HG03457 (cell line): ENCODE data around the gene ADRA2B.
"Not testable (repeated sequence)": the region's sequence is repeated elsewhere in the genome, so short reads cannot be mapped to it uniquely, and the experiment has no call there.

Experiments used
- ATAC-seq: cut with Tn5 transposase; IDR thresholded peaks from one replicate; pipeline ENCODE4 v1.9.1; 2021; ENCODE audit warnings: moderate number of reproducible peaks; ENCODE audit not compliant: unreplicated experiment

The ADRA2B gene

DNA sequence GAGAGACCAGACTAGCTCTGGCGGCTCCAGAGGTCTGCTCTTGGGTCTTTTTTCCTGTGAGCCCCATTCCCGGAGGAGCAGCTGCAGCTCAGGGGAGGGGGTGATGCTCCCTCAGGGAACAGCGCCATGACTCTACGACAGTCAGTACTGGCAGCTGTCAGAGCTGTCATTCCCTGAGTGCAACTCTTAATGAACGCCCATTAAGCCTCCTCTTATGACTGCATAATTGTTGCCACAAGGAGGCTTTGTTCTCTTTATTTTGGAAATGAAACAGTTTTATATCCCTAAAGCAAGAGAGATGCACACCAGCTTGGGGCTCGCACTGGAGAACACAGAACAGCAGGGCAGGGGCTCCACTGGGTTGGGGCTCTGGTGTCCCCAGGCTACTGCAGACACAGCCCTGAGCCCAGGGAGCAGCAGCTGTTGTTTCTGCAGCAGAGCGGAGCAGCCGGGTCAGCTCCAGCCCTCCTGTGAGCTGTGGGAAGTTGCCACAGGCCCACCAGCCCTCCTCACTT is 44.3 kb downstream of the ADRA2B start:
- ATAC-seq, result not testable (repeated sequence)

DNA sequence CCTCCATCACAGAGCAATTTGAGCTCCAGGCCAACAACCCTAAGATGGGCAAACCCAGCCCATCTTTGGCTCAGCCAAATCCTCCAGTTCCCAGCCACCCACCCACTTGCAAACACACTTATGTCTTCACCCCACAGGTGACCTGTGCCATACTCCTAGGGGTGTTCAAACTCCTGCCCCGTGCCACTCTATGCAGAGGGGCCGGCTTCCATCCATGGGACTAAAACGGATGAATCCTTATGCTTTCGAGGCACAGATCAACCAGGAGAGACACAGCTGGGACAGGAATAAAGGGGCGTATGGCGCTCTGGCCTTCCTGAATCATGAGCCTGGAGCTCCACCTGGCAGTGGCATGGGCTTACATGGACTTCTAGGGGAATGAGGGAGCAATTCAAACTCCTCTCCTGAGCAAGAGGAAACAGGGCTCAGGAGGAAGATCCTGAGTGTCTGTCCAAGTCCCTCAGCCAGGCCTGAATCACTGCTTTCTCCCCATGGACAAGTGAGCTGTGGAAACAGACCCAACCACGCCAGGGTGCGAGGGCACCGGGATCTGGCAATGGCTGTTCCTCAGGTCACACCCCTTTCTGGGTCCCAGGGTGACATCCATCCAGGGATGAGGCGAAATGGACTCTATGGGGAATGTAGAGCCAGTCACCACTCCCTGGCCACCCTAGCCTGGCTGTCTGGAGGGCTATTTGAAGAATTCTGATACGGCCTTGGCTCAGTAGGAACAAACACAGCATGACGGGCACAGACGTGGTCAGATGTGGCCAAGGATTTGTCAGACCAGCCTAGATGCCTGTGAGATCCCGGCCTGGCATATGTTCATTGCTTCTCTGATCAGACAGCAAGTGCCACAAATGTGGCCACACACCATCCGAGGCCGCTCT is 45.0 kb downstream of the ADRA2B start:
- not testable (repeated sequence) for ATAC-seq

DNA sequence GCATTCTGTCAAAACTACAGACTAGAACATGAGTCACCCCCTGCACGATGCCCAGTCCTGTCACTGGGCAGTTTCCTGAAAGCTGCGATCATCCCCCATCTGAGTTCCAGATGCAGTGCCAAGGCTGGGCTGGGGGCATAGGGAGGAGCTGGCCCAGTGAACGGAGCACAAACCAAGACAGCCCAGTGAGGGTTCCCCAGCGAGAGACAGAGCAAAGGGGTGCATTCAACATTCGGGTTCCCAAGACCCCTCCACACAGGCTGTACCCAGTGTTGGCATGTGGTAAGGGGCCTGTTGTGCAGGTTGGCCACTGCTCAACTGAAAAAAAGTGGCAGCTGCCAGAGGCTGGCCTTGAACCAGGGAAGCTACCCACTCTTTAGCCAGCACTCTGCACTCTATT is 46.0 kb downstream of the ADRA2B start:
- ATAC-seq, result not testable (repeated sequence)

DNA sequence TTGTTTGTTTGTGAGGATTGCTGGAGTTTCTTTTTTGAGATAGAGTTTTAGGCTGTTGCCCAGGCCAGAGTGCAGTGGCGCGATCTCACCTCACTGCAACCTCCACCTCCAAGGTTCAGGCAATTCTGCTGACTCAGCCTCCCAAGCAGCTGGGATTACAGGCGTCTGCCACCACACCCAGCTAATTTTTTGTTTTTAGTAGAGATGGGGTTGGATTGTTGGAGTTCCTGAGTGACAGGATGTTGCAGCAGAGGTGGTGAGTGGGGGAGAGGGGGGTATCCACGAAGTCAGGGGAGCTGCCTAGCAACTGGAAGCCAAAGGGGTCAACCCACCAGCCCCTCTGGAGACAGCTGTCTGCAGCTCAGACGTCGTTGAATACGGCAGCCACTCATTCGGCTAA is 46.5 kb downstream of the ADRA2B start:
- not testable (repeated sequence) for ATAC-seq

DNA sequence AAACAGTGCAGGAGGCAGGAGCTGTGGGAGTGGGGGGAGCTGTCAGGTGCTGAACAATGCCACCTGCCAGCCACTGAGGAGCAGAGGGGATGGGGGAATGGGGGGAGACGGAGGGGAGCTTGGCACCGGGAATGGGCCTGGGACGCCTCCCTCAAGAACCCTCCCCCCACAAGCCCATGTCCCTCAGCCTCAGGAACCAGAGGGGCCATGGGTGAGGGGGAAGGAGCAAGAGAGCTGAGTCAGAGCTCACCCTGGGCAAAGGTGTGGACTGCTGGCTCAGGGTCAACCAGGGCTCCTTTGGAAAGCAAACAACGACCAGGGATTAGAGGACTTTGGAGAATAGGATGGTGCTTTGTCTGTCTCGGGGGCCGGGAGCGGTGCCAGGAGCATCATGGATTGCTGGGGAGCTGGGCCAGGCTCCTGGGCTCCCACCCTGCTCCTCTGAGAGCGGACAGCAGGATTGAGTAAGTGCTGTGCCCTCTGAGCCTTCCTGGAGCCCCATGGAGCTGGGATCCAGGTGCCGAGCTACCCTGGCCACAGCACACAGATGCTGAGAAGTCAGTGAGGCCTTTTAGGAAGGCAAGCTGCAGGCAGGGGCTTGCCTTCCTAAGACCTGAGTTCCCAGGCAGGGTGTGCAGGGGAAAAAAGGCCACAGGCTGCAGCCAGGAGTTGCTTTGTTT is 48.3 kb downstream of the ADRA2B start:
- ATAC-seq, result not testable (repeated sequence)

DNA sequence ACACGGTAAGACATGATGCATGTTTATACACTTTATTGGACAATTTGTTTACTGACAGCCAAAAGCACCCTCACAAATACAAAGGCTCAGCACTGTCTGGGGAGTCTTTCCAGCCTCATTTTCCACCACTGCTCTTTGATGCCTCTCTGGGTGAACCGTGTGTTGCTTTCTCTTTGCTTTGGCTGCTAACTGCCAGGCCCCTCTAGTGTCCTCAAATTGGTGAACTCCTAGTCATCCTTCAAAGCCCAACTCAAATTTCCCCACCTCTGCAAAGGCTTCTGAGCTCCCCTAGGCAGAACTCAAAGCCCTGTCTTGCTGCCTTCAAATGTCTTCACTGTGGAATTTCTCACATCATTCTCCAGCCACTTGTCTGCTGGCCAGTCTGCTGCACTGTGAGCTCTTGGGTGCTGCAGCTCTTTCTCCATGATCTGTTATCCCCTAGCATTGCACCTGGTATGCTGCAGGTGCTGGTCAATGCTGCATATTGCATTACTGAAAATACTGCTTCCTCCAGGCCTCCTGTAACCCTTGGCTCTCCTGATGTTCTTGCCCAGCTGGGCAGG is 49.2 kb downstream of the ADRA2B start:
- not testable (repeated sequence) for ATAC-seq

DNA sequence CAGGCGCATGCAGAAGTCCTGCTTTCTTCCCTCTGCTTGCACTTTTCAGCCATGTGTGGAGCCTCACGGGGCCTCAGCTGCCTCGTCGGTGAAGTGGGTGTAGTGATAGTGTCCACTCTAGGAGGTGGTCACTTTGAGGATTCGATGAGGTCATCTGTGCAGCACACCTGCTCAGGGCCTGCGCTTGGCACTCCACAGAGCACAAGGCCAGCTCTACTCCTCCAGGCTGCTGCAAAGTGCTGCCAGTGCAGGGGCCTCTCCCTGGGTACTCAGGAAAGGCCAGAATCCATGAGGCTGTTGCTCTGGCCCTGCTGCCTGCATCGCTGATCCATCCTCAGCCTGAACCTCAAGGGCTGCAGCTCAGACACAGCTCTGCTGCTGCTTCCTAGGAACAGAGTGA is 49.9 kb downstream of the ADRA2B start:
- ATAC-seq, result not testable (repeated sequence)

DNA sequence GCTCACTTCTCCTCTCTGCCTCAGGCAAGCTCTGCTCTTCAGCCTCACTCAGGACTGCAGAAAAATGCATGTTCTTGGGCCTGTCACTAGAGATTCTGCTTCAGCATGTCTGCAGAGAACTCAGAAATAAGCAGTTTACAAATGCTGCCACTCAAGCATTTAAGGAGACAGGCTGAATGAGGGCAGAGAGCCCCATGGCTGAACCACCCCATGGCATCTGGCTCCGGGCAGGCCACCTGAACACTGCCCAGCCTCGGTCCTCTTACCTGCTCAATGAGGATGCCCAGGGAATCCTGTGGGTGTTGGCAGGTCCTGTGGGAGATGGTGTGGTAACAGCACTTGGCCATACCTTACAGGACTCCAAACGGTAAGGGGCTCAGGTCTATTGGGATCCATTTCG is 50.4 kb downstream of the ADRA2B start:
- ATAC-seq, result not testable (repeated sequence)

DNA sequence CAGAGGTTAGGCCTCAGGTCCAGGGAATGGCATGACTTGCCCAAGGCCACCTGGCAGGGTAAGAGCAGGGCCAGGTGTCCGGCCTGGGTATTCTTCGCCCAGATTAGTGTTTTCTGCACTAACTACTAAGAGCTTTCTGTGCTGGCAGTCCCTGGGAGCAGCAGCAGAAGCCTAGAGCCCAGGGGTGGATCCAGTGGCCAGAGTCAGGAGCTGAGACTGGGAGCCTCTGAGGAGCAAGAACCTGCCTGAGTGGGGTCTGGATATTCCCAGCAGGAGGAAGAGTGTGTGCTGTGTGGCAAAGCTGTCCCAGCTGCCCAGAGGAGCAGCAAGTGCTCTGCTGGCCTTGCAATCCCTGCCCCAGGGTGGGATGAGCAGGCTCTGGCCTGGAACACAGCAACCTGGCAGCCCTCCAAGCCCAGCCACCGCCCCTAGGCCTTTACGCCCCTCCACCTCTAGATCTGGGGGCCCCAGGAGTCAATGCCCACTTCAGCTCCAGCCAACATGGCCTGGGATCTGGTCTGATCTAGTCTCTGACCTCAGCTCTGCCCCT is 50.9 kb downstream of the ADRA2B start:
- ATAC-seq, result no peak

DNA sequence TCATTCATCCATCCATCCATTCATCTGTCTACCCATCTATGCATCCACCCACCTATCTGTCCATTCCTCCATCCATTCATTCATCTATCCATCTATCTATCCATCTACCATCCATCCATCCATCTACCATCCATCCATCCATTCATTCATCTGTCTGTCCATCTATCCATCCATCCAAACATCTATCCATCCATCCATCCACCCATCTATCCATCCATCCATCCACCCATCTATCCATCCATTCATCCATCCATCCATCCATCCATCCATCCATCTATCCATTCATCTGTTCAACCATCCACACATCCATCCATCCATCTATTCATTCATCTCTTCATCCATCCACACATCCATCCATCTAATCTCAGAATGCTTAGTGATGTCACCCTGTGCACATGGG is 51.6 kb downstream of the ADRA2B start:
- not testable (repeated sequence) for ATAC-seq

DNA sequence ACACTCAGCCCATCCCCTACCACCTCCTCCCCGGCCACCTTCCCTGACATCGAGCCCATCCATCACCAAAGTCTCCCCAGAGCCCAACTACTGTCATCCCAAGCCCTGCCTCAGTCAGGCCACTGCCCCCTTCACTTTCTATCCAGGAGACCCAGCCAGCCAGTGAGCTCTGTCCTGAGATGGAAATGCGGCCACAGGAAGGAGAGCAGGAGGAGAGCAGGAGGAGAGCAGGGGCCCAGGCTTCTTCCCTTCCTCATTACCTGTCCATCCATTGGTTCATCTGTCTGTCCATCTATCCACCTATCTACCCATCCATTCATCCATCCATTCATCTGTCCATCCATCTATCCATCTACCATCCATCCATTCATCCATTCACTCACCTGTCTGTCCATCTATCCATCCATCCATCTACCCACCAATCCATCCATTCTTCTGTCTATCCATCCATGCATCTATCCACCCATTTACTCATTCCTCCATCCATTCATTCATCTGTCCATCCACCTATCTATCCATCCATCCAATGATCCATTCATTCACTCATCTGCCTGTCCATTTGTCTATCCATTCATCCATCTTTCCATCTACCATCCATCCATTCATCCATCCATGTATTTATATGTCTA is 52.2 kb downstream of the ADRA2B start:
- ATAC-seq, result not testable (repeated sequence)

DNA sequence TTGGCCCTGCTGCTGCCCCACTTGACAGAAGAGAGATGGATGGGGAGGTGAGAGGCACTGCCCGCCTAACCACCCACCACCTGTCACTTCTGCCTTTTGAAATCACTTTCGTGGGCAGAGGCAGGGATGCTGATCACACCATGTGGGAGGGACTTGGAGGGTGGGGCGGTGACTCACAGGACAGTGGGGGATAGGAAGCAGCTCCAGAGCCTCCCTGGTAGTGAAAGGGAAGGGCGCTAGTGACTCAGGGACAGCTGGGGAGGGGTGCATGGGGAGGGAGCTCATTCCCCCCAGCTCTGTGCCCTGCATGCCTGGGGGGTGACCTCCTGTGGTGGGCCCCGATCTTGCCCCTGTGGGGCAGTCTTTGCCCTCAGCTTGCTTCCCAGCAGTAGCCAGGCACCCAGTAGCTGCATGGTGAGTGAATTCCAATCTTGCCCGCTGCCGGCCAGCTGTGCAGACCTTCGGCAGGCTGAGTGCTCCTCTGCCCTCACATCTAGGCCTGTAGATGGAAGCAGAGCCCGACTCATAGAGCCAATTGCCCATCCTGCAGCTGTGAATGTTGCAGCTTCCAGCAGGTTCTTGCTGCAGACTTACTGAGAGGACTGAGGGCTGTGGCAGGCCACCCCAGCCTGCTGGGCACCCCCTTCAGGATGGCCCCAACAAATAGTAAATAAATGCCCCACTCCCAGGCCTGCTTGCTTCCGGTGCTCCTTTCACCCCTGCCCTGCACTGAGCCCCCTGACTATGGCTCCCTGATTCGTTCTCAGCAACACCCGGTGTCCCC is 53.1 kb downstream of the ADRA2B start:
- not testable (repeated sequence) for ATAC-seq
